ENCODE measurements around the gene MANSC4.

DNA sequence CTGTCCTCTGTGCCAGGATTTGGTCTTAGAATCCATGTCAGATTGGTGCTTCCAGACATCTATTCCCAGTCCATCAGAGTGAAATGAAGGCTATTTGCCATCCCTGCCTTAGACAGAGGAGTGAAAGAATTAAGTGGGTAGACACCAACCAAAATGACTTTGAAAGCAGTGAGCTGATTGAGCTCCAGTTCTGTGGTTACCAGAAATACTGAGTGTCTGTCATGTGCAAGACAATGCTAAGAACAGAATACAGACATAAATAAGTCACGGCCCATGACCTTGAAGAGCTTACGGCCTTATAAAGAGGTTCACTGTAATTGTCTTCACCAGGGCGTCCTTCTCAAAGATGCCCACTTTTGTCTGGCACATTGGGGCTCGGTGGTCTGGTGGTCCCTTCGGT lies 21.6 kb upstream of the MANSC4 start:
- TF ChIP-seq, protein P1, sequence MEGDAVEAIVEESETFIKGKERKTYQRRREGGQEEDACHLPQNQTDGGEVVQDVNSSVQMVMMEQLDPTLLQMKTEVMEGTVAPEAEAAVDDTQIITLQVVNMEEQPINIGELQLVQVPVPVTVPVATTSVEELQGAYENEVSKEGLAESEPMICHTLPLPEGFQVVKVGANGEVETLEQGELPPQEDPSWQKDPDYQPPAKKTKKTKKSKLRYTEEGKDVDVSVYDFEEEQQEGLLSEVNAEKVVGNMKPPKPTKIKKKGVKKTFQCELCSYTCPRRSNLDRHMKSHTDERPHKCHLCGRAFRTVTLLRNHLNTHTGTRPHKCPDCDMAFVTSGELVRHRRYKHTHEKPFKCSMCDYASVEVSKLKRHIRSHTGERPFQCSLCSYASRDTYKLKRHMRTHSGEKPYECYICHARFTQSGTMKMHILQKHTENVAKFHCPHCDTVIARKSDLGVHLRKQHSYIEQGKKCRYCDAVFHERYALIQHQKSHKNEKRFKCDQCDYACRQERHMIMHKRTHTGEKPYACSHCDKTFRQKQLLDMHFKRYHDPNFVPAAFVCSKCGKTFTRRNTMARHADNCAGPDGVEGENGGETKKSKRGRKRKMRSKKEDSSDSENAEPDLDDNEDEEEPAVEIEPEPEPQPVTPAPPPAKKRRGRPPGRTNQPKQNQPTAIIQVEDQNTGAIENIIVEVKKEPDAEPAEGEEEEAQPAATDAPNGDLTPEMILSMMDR (conservative IDR thresholded peaks at IDR 0.05; ENCODE audit: low read length), result no peak
- no peak for TF ChIP-seq EZH2phosphoT487 (IDR thresholded peaks at IDR 0.05; ENCODE audit: borderline replicate concordance, low read depth, low read length)

Measured in OCI-LY7 (cell line).